ENCODE measurements around the gene HACD2. TPM values are rescaled to one million over a fixed set of nuclear protein-coding genes. Genes with fewer than 3 reads are reported as not detected.
"Not testable (repeated sequence)": the region's sequence is repeated elsewhere in the genome, so short reads cannot be mapped to it uniquely, and the experiment has no call there.

Gene HACD2
- total RNA-seq, 1 donor from 2014 or later, result 70.6 TPM

- no peak for DNase-seq (ENCODE audit: low read depth)
These were observed 59.4 kb downstream of the HACD2 start for GRCh38 chr3:123525433-123525832.

- DNase-seq (ENCODE audit: low read depth), result no peak
These were observed 59.9 kb downstream of the HACD2 start for GRCh38 chr3:123524981-123525380.

- DNase-seq (ENCODE audit: low read depth), result no peak
These were observed 61.8 kb downstream of the HACD2 start for GRCh38 chr3:123523023-123523412.

GRCh38 chr3:123522320-123523022, 62.4 kb downstream of the HACD2 start:
- no peak for DNase-seq (ENCODE audit: low read depth)

GRCh38 chr3:123521179-123521969, 63.5 kb downstream of the HACD2 start:
- DNase-seq (ENCODE audit: low read depth), result peak; percentile 33

- DNase-seq (ENCODE audit: low read depth), result peak; percentile 57
These were observed 64.2 kb downstream of the HACD2 start for GRCh38 chr3:123520656-123521055.

- DNase-seq (ENCODE audit: low read depth), result no peak
These were observed 65.9 kb downstream of the HACD2 start for GRCh38 chr3:123518892-123519485.

GRCh38 chr3:123511726-123512125, 73.1 kb downstream of the HACD2 start:
- DNase-seq (ENCODE audit: low read depth), result no peak

- DNase-seq (ENCODE audit: low read depth), result no peak
These were observed 73.8 kb downstream of the HACD2 start for GRCh38 chr3:123511084-123511483.

- DNase-seq (ENCODE audit: low read depth), result no peak
These were observed 76.7 kb downstream of the HACD2 start for GRCh38 chr3:123508178-123508577.

GRCh38 chr3:123505820-123506219, 79.0 kb downstream of the HACD2 start:
- no peak for DNase-seq (ENCODE audit: low read depth)

- DNase-seq (ENCODE audit: low read depth), result no peak
These were observed 81.7 kb downstream of the HACD2 start for GRCh38 chr3:123503203-123503602.

- no peak for DNase-seq (ENCODE audit: low read depth)
These were observed 85.5 kb downstream of the HACD2 start for GRCh38 chr3:123499322-123499721.

GRCh38 chr3:123498761-123499160, 86.1 kb downstream of the HACD2 start:
- DNase-seq (ENCODE audit: low read depth), result no peak

- no peak for DNase-seq (ENCODE audit: low read depth)
These were observed 90.9 kb downstream of the HACD2 start for GRCh38 chr3:123493912-123494311.

GRCh38 chr3:123491966-123492587, 92.8 kb downstream of the HACD2 start:
- no peak for DNase-seq (ENCODE audit: low read depth)

GRCh38 chr3:123489400-123490004, 95.4 kb downstream of the HACD2 start:
- DNase-seq (ENCODE audit: low read depth), result peak; percentile 42

GRCh38 chr3:123488645-123489347, 96.1 kb downstream of the HACD2 start:
- no peak for DNase-seq (ENCODE audit: low read depth)

- not testable (repeated sequence) for DNase-seq (ENCODE audit: low read depth)
These were observed 97.8 kb downstream of the HACD2 start for GRCh38 chr3:123487063-123487462.

- no peak for DNase-seq (ENCODE audit: low read depth)
These were observed 98.4 kb downstream of the HACD2 start for GRCh38 chr3:123486460-123486859.

- DNase-seq (ENCODE audit: low read depth), result no peak
These were observed 99.3 kb downstream of the HACD2 start for GRCh38 chr3:123485551-123485950.

Data from renal cortical epithelial cell (primary cell).